Mesenchymal stem cell (in vitro differentiated cells and primary cell): ENCODE measurements around the gene POLR2C.

Experiments
- DNase-seq: peaks from one replicate; pipeline ENCODE4 v3.0.0-alpha.2; 2013
- H2AFZ ChIP-seq: one replicate; pipeline ENCODE4 v1.6.1; 2013; ENCODE audit warnings: low read depth, mild to moderate bottlenecking, control low read depth, inconsistent platforms, low read length, moderate library complexity
- H2AK5ac ChIP-seq: 2 replicates; pipeline ENCODE4 v1.6.1; 2013; ENCODE audit warnings: low read length, moderate library complexity, mild to moderate bottlenecking, inconsistent platforms; ENCODE audit not compliant: severe bottlenecking
- H2BK120ac ChIP-seq: one replicate; pipeline ENCODE4 v1.6.1; 2013; ENCODE audit warnings: low read depth, mild to moderate bottlenecking, inconsistent platforms, low read length, moderate library complexity
- H2BK12ac ChIP-seq, 2 experiments: one replicate each; pipeline ENCODE4 v1.6.1; 2013; ENCODE audit warnings: inconsistent platforms in 2 of 2, low read length in 2 of 2, mild to moderate bottlenecking in 2 of 2, moderate library complexity in 2 of 2, control low read depth in 1 of 2
- H2BK15ac ChIP-seq: one replicate; pipeline ENCODE4 v1.6.1; 2013; ENCODE audit warnings: mild to moderate bottlenecking, low read depth, inconsistent platforms; ENCODE audit not compliant: poor library complexity, severe bottlenecking
- H2BK5ac ChIP-seq: 2 replicates; pipeline ENCODE4 v1.6.1; 2013; ENCODE audit warnings: low read depth, mild to moderate bottlenecking, low read length, control low read depth, inconsistent platforms; ENCODE audit not compliant: poor library complexity, severe bottlenecking
- H3K14ac ChIP-seq, 2 experiments: one replicate each; pipeline ENCODE4 v1.6.1; 2013; ENCODE audit warnings: inconsistent platforms in 2 of 2, low read length in 2 of 2, control low read depth in 1 of 2, mild to moderate bottlenecking in 1 of 2, moderate library complexity in 1 of 2
- H3K18ac ChIP-seq, 2 experiments: one replicate each; pipeline ENCODE4 v1.6.1; 2013; ENCODE audit warnings: inconsistent platforms in 2 of 2, low read length in 2 of 2, control low read depth in 1 of 2, low read depth in 1 of 2, mild to moderate bottlenecking in 1 of 2
- H3K23ac ChIP-seq, 2 experiments: one replicate each; pipeline ENCODE4 v1.6.1; 2013; ENCODE audit warnings: inconsistent platforms in 2 of 2, low read length in 2 of 2, mild to moderate bottlenecking in 2 of 2, moderate library complexity in 2 of 2, control low read depth in 1 of 2
- H3K27ac ChIP-seq: 2 replicates; pipeline ENCODE4 v1.5.1; 2013; ENCODE audit warnings: mild to moderate bottlenecking, moderate library complexity, low read length, control low read depth, inconsistent platforms; ENCODE audit not compliant: poor library complexity, severe bottlenecking
- H3K27me3 ChIP-seq, 2 experiments: 2 replicates each; pipeline versions ENCODE4 v1.6.1 to v1.7.0; 2013; ENCODE audit warnings: low read length in 2 of 2, mild to moderate bottlenecking in 2 of 2, moderate library complexity in 2 of 2, control low read depth in 1 of 2, inconsistent platforms in 1 of 2; ENCODE audit not compliant: control insufficient read depth in 1 of 2, insufficient read depth in 1 of 2
- H3K36me3 ChIP-seq, 2 experiments: 2 replicates each; pipeline versions ENCODE4 v1.6.1 to v1.7.0; 2013; ENCODE audit warnings: low read length in 2 of 2, control low read depth in 1 of 2, inconsistent platforms in 1 of 2, low read depth in 1 of 2, mild to moderate bottlenecking in 1 of 2; ENCODE audit not compliant: insufficient read depth in 2 of 2, control insufficient read depth in 1 of 2
- H3K4ac ChIP-seq, 2 experiments: one replicate each; pipeline ENCODE4 v1.6.1; 2013; ENCODE audit warnings: inconsistent platforms in 2 of 2, low read length in 2 of 2, mild to moderate bottlenecking in 2 of 2, moderate library complexity in 2 of 2, control low read depth in 1 of 2, low read depth in 1 of 2
- H3K4me1 ChIP-seq: 2 replicates; pipeline ENCODE4 v1.6.1; 2013; ENCODE audit warnings: low read depth, low read length, control low read depth; ENCODE audit not compliant: control insufficient read depth, insufficient read depth
- H3K4me2 ChIP-seq: 2 replicates; pipeline ENCODE4 v1.6.1; 2013; ENCODE audit warnings: low read length, mild to moderate bottlenecking, inconsistent platforms; ENCODE audit not compliant: poor library complexity, severe bottlenecking
- H3K4me3 ChIP-seq, 2 experiments: 2 replicates each; pipeline versions ENCODE4 v1.5.1 to v1.7.0; 2013; ENCODE audit warnings: low read length in 2 of 2, mild to moderate bottlenecking in 2 of 2, control low read depth in 1 of 2, low read depth in 1 of 2; ENCODE audit not compliant: insufficient read depth in 1 of 2
- H3K79me1 ChIP-seq: replicated peaks from 2 replicates; pipeline ENCODE4 v1.6.1; 2013; ENCODE audit warnings: mild to moderate bottlenecking, control low read depth, low read length, inconsistent platforms; ENCODE audit not compliant: poor library complexity, severe bottlenecking
- H3K9ac ChIP-seq: 2 replicates; pipeline ENCODE4 v1.7.0; 2013; ENCODE audit warnings: mild to moderate bottlenecking, low read length, moderate library complexity
- H3K9me3 ChIP-seq: 2 replicates; pipeline ENCODE4 v1.7.0; 2013; ENCODE audit warnings: mild to moderate bottlenecking, low read length; ENCODE audit not compliant: control insufficient read depth
- H4K8ac ChIP-seq: one replicate; pipeline ENCODE4 v1.6.1; 2013; ENCODE audit warnings: inconsistent platforms, mild to moderate bottlenecking, low read length, moderate library complexity
- H4K91ac ChIP-seq: one replicate; pipeline ENCODE4 v1.6.1; 2013; ENCODE audit warnings: mild to moderate bottlenecking, low read length, inconsistent platforms
- WGBS: methylation state at CpG from one replicate; pipeline ENCODE4 v1.1.7; 2013; ENCODE audit warnings: mixed read lengths; 5-methylcytosine and 5-hydroxymethylcytosine counted together

Gene POLR2C

DNA sequence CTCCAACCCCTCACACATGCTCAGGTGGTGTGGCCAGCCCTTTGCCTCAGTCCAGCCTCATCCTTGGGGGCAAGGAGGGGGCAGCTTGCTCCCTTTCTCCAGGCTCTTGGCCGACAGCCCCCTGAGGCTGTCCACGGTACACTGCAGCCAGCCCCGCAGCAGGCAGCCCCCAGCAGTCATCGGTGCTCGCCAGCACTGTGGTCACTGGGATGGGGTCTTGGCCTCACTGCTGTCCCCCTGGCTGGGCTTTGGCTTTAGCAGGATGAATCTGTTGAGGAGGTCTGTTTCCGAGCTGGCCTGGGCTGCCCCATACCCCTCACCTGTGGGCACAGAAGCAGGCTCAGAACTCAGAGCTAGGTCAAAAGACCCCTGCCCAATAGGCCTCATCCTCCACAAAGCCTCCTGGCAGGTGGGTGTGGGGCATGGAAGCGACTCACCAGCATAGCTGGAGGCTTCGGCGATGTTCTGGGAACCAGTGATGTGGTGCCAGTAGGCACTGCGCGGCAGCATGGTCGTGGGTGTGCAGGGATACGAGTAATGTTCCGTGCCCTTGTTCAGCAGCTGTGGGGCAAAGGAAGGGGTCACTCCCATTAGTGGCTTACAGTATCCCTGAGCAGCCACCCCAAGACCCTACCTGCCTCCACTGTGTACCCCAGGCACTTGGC is 10.8 kb downstream of the POLR2C start:
- H3K14ac ChIP-seq, result no peak overlapping the region
- no peak overlapping the region for H3K18ac ChIP-seq
- H2BK12ac ChIP-seq, result no peak overlapping the region
- H3K4me2 ChIP-seq, result no peak overlapping the region
- peaks cover 39% of the 10 kb centered on the region for H3K79me1 ChIP-seq
- no peak overlapping the region for H3K4ac ChIP-seq
- H3K9me3 ChIP-seq, result no peaks in the 10 kb centered on the region
- H3K23ac ChIP-seq, result no peak overlapping the region
- DNase-seq, result no peak
- peaks cover 72 to 79% of the 10 kb centered on the region in 2 experiments for H3K36me3 ChIP-seq
- no peak overlapping the region for H4K91ac ChIP-seq
- H3K9ac ChIP-seq, result no peak overlapping the region
- no peak overlapping the region for H2BK15ac ChIP-seq
- no peak overlapping the region for H3K4me3 ChIP-seq
- no peaks in the 10 kb centered on the region for H3K27me3 ChIP-seq
- 91% methylated on average over 12 of the region's 14 CpGs for WGBS
- H3K4me1 ChIP-seq, result peaks cover 60% of the 10 kb centered on the region
- peak overlapping the region; percentile 5 for H3K27ac ChIP-seq
- H4K8ac ChIP-seq, result no peak overlapping the region
- no peak overlapping the region for H2BK120ac ChIP-seq
- H2AK5ac ChIP-seq, result no peak overlapping the region
- no peak overlapping the region for H2AFZ ChIP-seq
- no peak overlapping the region for H2BK5ac ChIP-seq

GRCh38 chr16:57473906-57474305 is 11.4 kb downstream of the POLR2C start:
- DNase-seq, result no peak
- Histone ChIP-seq H3K9ac (no peak overlapping the region), H3K27ac (no peak overlapping the region), H3K27me3 (no peaks in the 10 kb centered on the region), H2BK15ac (no peak overlapping the region), H3K4me2 (no peak overlapping the region), H3K23ac (no peak overlapping the region), H3K4me3 (no peak overlapping the region), H3K4me1 (peaks cover 61% of the 10 kb centered on the region), H3K14ac (no peak overlapping the region), H4K8ac (no peak overlapping the region), H3K36me3 (peaks cover 66 to 80% of the 10 kb centered on the region in 2 experiments), H2BK5ac (no peak overlapping the region), H2AFZ (no peak overlapping the region), H2AK5ac (no peak overlapping the region), H3K9me3 (no peaks in the 10 kb centered on the region), H2BK120ac (no peak overlapping the region), H3K79me1 (peaks cover 42% of the 10 kb centered on the region), H3K18ac (no peak overlapping the region), H3K4ac (no peak overlapping the region), H2BK12ac (no peak overlapping the region), H4K91ac (no peak overlapping the region)
- 95% methylated on average over 8 of the region's 8 CpGs for WGBS

GRCh38 chr16:57474671-57475661 is 12.5 kb downstream of the POLR2C start:
- H2BK15ac ChIP-seq, result peak overlapping the region; percentile 26

GRCh38 chr16:57475711-57476339 is 13.3 kb downstream of the POLR2C start:
- Histone ChIP-seq H3K9me3 (no peaks in the 10 kb centered on the region), H3K14ac (no peak overlapping the region), H2BK120ac (no peak overlapping the region), H3K9ac (no peak overlapping the region), H2AK5ac (no peak overlapping the region), H3K4me3 (no peak overlapping the region), H3K4me2 (no peak overlapping the region), H3K36me3 (peaks cover 46 to 64% of the 10 kb centered on the region in 2 experiments), H2BK12ac (no peak overlapping the region), H4K8ac (no peak overlapping the region), H3K27me3 (no peaks in the 10 kb centered on the region), H3K27ac (no peak overlapping the region), H3K23ac (no peak overlapping the region), H3K79me1 (peaks cover 44% of the 10 kb centered on the region), H3K4ac (no peak overlapping the region), H2AFZ (no peak overlapping the region), H2BK5ac (no peak overlapping the region), H4K91ac (no peak overlapping the region), H3K18ac (no peak overlapping the region), H3K4me1 (peaks cover 70% of the 10 kb centered on the region), H2BK15ac (peak overlapping the region; percentile 37)
- WGBS, result 6% methylated on average over 12 of the region's 12 CpGs
- peak; percentile 76 for DNase-seq

More at GRCh38 chr16:57474671-57475661, 12.5 kb downstream of the POLR2C start:
- Histone ChIP-seq H2BK12ac (peak overlapping the region in 1 of 2 experiments; percentile 21), H3K79me1 (peaks cover 40% of the 10 kb centered on the region), H2BK5ac (no peak overlapping the region), H3K27ac (no peak overlapping the region), H3K4me3 (no peak overlapping the region), H3K23ac (no peak overlapping the region), H3K9me3 (no peaks in the 10 kb centered on the region), H3K18ac (no peak overlapping the region), H2BK120ac (no peak overlapping the region), H3K4me1 (peaks cover 68% of the 10 kb centered on the region), H3K36me3 (peaks cover 55 to 73% of the 10 kb centered on the region in 2 experiments), H3K9ac (no peak overlapping the region), H3K27me3 (no peaks in the 10 kb centered on the region), H3K4ac (no peak overlapping the region), H4K8ac (no peak overlapping the region), H3K4me2 (no peak overlapping the region), H4K91ac (peak overlapping the region; percentile 14), H2AFZ (no peak overlapping the region), H2AK5ac (no peak overlapping the region), H3K14ac (no peak overlapping the region)
- whole genome bisulfite sequencing, result 84% methylated on average over 29 of the region's 30 CpGs
- DNase-seq, result no peak
